Lower leg skin (tissue), 4 donors: ENCODE results near the gene RBM6. TPM values are rescaled to one million over a fixed set of nuclear protein-coding genes. Genes with fewer than 3 reads are reported as not detected.

Experiments
- DNase-seq, 2 donors: peaks; one replicate each; pipeline ENCODE4 v3.0.0-alpha.2; 2019; ENCODE audit warnings: low spot score in 2 of 2
- H3K4me3 ChIP-seq: fragments of 200-600 bp; sonication (generic); 2 replicates; pipeline ENCODE4 v1.5.1; 2017; ENCODE audit warnings: mild to moderate bottlenecking, low read depth; ENCODE audit not compliant: poor library complexity, severe bottlenecking
- POLR2A ChIP-seq, 2 donors: fragments of 450-650 bp; IDR thresholded peaks; one replicate each; pipeline ENCODE4 v1.6.1; 2016 to 2017; ENCODE audit warnings: antibody characterized with exemption in 2 of 2, mild to moderate bottlenecking in 1 of 2, moderate library complexity in 1 of 2
- WGBS, 2 donors: methylation state at CpG; one replicate each; pipeline ENCODE4 v1.1.5; 2018; 5-methylcytosine and 5-hydroxymethylcytosine counted together
- intact Hi-C: fragments of 100-400 bp; cut with DNase I; formaldehyde crosslinking; loops from one replicate; pipeline ENCODE4 v1.15.0; 2023; ENCODE audit warnings: low total_unique reads
- total RNA-seq, 4 donors: library from RNA; depleted of rRNA; stranded (reverse); fragments of >200 nt; gene quantifications; one replicate each; pipeline ENCODE4 v1.1.0, GENCODE V29; 2016
- TF ChIP-seq, protein P1 (sequence below), 3 donors: fragments of 450-650 bp; IDR thresholded peaks; one replicate each; pipeline ENCODE4 v1.5.1; 2016; ENCODE audit warnings: antibody characterized with exemption in 3 of 3, mild to moderate bottlenecking in 3 of 3, moderate library complexity in 2 of 3

Gene RBM6
- total RNA-seq, 4 donors from 2014 or later = 41.4 to 121 (median 54.7) TPM

DNA sequence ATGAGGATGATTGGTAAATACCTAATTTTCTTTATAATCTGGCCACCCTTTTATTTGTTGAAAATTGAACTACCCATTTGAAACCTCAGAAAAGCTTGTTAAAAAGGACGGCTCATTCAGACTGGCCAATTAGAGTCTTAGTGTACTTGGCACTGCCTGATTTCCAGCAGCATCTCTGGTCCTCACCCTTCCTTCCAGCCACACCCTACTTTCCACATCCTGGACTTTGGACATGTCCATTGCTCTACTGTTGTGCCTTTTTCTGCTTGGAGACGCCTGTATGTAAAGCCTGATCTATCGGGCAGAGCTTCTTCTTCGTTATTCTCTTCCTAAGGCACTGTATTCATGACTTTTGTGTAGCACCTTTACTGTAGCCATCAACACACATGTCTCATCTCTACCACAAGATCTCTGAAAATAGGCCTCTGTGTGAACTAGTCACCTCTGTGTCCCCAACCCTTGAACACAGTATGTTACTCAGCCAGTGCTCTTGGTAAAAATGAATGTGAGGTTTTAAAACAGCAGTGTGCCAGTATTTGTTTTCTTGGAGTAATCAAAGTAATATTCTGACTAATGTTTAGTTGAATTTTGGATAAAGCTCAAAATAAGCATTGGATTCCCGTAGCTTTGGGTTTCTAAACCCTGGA is 155.5 kb downstream of the RBM6 start:
- WGBS, 2 donors = 89 to 90% methylated on average over 5 of the region's 5 CpGs
- intact Hi-C loops = no loop called here
- no peak for TF ChIP-seq POLR2A (IDR thresholded peaks at IDR 0.05)
- TF ChIP-seq, protein P1, sequence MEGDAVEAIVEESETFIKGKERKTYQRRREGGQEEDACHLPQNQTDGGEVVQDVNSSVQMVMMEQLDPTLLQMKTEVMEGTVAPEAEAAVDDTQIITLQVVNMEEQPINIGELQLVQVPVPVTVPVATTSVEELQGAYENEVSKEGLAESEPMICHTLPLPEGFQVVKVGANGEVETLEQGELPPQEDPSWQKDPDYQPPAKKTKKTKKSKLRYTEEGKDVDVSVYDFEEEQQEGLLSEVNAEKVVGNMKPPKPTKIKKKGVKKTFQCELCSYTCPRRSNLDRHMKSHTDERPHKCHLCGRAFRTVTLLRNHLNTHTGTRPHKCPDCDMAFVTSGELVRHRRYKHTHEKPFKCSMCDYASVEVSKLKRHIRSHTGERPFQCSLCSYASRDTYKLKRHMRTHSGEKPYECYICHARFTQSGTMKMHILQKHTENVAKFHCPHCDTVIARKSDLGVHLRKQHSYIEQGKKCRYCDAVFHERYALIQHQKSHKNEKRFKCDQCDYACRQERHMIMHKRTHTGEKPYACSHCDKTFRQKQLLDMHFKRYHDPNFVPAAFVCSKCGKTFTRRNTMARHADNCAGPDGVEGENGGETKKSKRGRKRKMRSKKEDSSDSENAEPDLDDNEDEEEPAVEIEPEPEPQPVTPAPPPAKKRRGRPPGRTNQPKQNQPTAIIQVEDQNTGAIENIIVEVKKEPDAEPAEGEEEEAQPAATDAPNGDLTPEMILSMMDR (IDR thresholded peaks at IDR 0.05) = no peak
- no peak for DNase-seq
- H3K4me3 ChIP-seq = no peak overlapping the region

DNA sequence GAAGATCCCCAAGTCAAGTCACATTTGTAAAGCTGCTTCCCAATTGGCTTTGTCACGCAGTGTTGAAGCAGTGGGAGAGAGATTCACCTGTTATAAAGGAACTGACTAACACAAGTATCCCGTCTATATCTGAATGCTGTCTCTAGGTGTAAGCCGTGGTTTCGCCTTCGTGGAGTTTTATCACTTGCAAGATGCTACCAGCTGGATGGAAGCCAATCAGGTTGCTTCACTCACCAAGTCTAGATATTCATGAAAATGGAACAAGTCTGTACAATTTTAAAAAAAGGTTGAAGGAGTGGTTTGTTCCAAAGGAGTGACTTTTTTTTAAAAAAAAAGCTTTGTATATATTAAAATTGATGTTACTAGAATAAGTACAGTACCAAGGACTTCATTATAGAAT is 160.4 kb downstream of the RBM6 start:
- intact Hi-C loops = no loop called here
- no peak overlapping the region for H3K4me3 ChIP-seq
- TF ChIP-seq POLR2A (IDR thresholded peaks at IDR 0.05) = no peak
- TF ChIP-seq, protein P1 (IDR thresholded peaks at IDR 0.05) = no peak
- whole genome bisulfite sequencing, 2 donors = 82 to 86% methylated on average over 5 of the region's 5 CpGs
- DNase-seq = peak in 1 of 2 donors; percentile 46

DNA sequence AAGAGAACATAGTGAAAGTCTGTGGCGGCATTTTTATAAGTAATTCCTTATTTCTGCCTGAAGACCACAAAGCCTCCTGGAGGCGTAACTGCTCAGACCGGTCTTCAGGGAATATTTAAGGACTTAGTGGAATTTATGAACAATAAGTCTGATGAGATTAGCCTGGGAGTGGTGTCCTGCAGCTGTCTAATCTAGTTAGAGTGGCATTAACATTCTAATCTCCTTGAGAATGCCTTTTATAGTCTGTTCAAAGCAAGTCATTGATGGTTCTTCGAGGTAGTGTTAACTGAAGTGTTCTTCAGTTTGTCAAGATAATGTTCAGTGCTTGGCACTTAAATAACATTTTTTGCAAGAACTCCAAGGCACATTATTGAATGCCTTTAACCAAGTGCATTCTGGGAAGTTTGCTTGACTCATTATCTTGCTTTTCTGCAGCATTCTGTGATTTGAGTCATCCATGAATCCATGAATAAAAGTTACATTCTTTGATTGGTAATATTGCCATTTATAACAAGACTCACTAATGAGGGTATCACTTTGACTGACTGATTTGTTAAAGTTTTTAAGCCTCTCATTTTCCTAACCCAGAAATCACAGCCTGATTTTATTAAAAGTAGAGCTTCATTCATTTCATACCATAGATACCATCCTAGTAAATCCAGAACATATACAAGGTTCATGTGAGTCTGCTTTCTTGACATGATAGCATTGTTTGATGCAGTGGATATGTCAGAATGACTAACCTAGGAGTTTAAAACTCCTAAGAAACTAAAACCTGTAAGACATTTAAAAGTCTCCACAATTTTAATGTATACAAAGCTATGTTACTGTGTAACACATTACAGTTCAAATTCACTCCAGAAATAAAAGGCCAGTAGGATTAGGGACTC is 161.3 kb downstream of the RBM6 start:
- no peak overlapping the region for H3K4me3 ChIP-seq
- intact Hi-C loops = no loop called here
- no peak for DNase-seq
- TF ChIP-seq POLR2A (IDR thresholded peaks at IDR 0.05) = no peak
- TF ChIP-seq, protein P1 (IDR thresholded peaks at IDR 0.05) = no peak
- WGBS, 2 donors = 81 to 84% methylated on average over 4 of the region's 4 CpGs

DNA sequence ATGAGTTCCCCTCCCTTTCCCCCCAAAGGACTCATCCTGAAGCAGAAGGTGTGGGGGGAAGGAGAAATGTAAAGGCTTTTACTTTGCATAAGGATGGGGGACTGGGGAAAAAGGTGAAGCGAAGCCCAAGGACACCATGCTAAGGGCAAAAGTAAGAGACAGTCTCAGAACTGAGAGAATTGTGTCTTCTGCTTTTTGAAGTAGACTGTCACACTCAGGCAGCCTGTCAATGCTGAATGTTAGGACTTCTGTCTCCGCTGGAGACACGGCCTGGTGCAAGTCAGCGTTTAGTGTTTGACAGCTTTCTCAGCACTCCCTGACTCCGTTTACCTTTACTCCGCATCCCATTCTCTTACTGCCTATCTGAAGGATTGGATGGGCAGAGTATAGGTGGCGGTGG is 162.6 kb downstream of the RBM6 start:
- TF ChIP-seq POLR2A (IDR thresholded peaks at IDR 0.05) = no peak
- TF ChIP-seq, protein P1 (IDR thresholded peaks at IDR 0.05) = no peak
- WGBS, 2 donors = 91 to 96% methylated on average over 7 of the region's 7 CpGs
- H3K4me3 ChIP-seq = no peak overlapping the region
- intact Hi-C loops = no loop called here
- DNase-seq = no peak

DNA sequence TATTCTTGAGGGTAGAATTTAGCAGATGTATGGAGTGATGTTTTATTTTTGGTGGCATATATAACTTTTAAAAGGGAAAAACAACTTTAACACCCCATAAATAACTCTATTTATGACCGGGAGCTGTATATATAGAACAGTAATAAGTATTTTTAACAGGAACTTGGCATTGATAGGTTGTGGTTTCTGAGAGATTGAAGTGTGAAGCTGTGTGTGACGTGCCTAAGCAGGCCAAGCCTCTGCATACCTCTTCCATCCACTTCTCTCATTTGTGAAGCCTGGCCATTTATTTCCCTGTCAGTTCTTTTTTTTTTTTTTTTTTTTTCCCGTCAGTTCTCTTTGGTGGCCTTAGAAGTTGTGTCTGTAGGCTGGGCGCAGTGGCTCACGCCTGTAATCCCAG is 171.8 kb downstream of the RBM6 start:
- WGBS, 2 donors = 76 to 82% methylated on average over 5 of the region's 5 CpGs
- TF ChIP-seq, protein P1 (IDR thresholded peaks at IDR 0.05) = no peak
- TF ChIP-seq POLR2A (IDR thresholded peaks at IDR 0.05) = no peak

More for the DNA sequence above, 171.8 kb downstream of the RBM6 start:
- no peak overlapping the region for H3K4me3 ChIP-seq
- no peak for DNase-seq
- intact Hi-C loops = no loop called here
